B cell (primary cell): ENCODE results near the gene TRAP1. TPM values are rescaled to one million over a fixed set of nuclear protein-coding genes. Genes with fewer than 3 reads are reported as not detected.

Experiments
- ATAC-seq: fragments of 200-7000 bp; cut with Tn5 transposase; one replicate; pipeline ENCODE4 v1.10.0; 2021; ENCODE audit warnings: low read depth, mild to moderate bottlenecking, moderate number of reproducible peaks, moderate library complexity
- CTCF ChIA-PET: fragments of 350-600 bp; sonication (Branson Sonifier 250); formaldehyde crosslinking; loops from one replicate; lab custom pipeline; 2021; ENCODE audit warnings: antibody characterized with exemption, inconsistent platforms; lab: Charles Lee
- POLR2A ChIA-PET: fragments of 350-600 bp; sonication (Branson Sonifier 250); formaldehyde crosslinking; loops from one replicate; lab custom pipeline; 2021; ENCODE audit warnings: antibody characterized with exemption; lab: Charles Lee
- DNase-seq: peaks from one replicate; pipeline ENCODE4 v3.0.0; 2013
- H2AFZ ChIP-seq: 2 replicates; pipeline ENCODE4 v1.6.1; 2012; ENCODE audit warnings: mild to moderate bottlenecking, low read depth, low read length; ENCODE audit not compliant: insufficient read depth, poor library complexity, severe bottlenecking
- H3K27ac ChIP-seq, 2 donors: 1 replicate in 1 of 2; 2 replicates in 1 of 2; pipeline ENCODE4 v1.5.1; 2012 to 2013; ENCODE audit warnings: low read length in 2 of 2, mild to moderate bottlenecking in 2 of 2, moderate library complexity in 1 of 2
- H3K27me3 ChIP-seq, 4 experiments: fragments of 200-600 bp in 1 of 4; sonication (generic) in 1 of 4; replicated peaks in 1 of 4; 1 replicate in 2 of 4; 2 replicates in 2 of 4; pipeline versions ENCODE4 v1.6.1 to v1.7.0; 2013 to 2016; ENCODE audit warnings: low read length in 3 of 4, mild to moderate bottlenecking in 2 of 4, mixed read lengths in 1 of 4, moderate library complexity in 1 of 4; ENCODE audit not compliant: insufficient read depth in 4 of 4, control insufficient read depth in 3 of 4; ENCODE audit errors: control extremely low read depth in 1 of 4
- H3K36me3 ChIP-seq, 2 experiments: replicated peaks in 1 of 2; 1 replicate in 1 of 2; 2 replicates in 1 of 2; pipeline versions ENCODE4 v1.6.1 to v1.7.1; 2013; ENCODE audit warnings: low read length in 1 of 2; ENCODE audit not compliant: insufficient read depth in 2 of 2, control insufficient read depth in 1 of 2; ENCODE audit errors: control extremely low read depth in 1 of 2, extremely low read depth in 1 of 2
- H3K4me1 ChIP-seq, 2 donors: fragments of 200-600 bp in 1 of 2; sonication (generic) in 1 of 2; 1 replicate in 1 of 2; 2 replicates in 1 of 2; pipeline versions ENCODE4 v1.5.1 to v1.6.1; 2013 to 2017; ENCODE audit warnings: low read length in 2 of 2; ENCODE audit not compliant: control insufficient read depth in 2 of 2, insufficient read depth in 2 of 2
- H3K4me2 ChIP-seq: replicated peaks from 2 replicates; pipeline ENCODE3; 2012; ENCODE audit warnings: mild to moderate bottlenecking, low read depth, low read length; ENCODE audit not compliant: poor library complexity, severe bottlenecking
- H3K4me3 ChIP-seq, 5 experiments: fragments of 200-600 bp in 1 of 5; sonication (generic) in 1 of 5; 1 replicate in 3 of 5; 2 replicates in 2 of 5; pipeline versions ENCODE4 v1.5.1 to v1.7.0; 2011 to 2016; ENCODE audit warnings: low read length in 4 of 5, mild to moderate bottlenecking in 4 of 5, low read depth in 2 of 5, control low read depth in 1 of 5, moderate library complexity in 1 of 5; ENCODE audit not compliant: insufficient read depth in 1 of 5; ENCODE audit errors: control extremely low read depth in 1 of 5, extremely low read depth in 1 of 5
- H3K79me2 ChIP-seq: fragments of 200-600 bp; sonication (generic); one replicate; pipeline ENCODE4 v1.6.0; 2016; ENCODE audit warnings: low read length; ENCODE audit not compliant: control insufficient read depth, insufficient read depth
- H3K9ac ChIP-seq: fragments of 200-600 bp; sonication (generic); 2 replicates; pipeline ENCODE4 v1.6.1; 2017; ENCODE audit warnings: mild to moderate bottlenecking, low read length, moderate library complexity
- H3K9me3 ChIP-seq, 3 donors: one replicate each; pipeline versions ENCODE4 v1.6.1 to v1.7.1; 2013; ENCODE audit warnings: low read length in 2 of 3; ENCODE audit not compliant: control insufficient read depth in 2 of 3, insufficient read depth in 1 of 3; ENCODE audit errors: control extremely low read depth in 1 of 3
- H4K20me1 ChIP-seq: 2 replicates; pipeline ENCODE4 v1.6.0; 2012; ENCODE audit warnings: mild to moderate bottlenecking, low read length; ENCODE audit not compliant: insufficient read depth, control insufficient read depth, poor library complexity, severe bottlenecking
- H3K27ac Mint-ChIP-seq: one replicate; pipeline ENCODE4 v1.8.0; 2021; ENCODE audit warnings: mixed read lengths
- H3K27me3 Mint-ChIP-seq: one replicate; pipeline ENCODE4 v1.8.0; 2021; ENCODE audit warnings: mixed read lengths
- H3K4me1 Mint-ChIP-seq: one replicate; pipeline ENCODE4 v1.8.0; 2021; ENCODE audit warnings: mixed read lengths
- H3K4me3 Mint-ChIP-seq: one replicate; pipeline ENCODE4 v1.8.0; 2021; ENCODE audit warnings: mixed read lengths
- H3K9me3 Mint-ChIP-seq: one replicate; pipeline ENCODE4 v1.8.0; 2022; ENCODE audit warnings: mixed read lengths; ENCODE audit not compliant: insufficient read depth
- CTCF ChIP-seq: fragments of 200-600 bp; IDR thresholded peaks from one replicate; pipeline ENCODE4 v1.8.0; 2022; ENCODE audit warnings: antibody characterized with exemption, mild to moderate bottlenecking
- EZH2 ChIP-seq: IDR thresholded peaks from 2 replicates; pipeline ENCODE4 v1.6.1; 2012; ENCODE audit warnings: borderline replicate concordance, low read depth, mild to moderate bottlenecking, moderate library complexity, low read length; ENCODE audit not compliant: insufficient read depth, poor library complexity, severe bottlenecking
- WGBS: methylation state at CpG from one replicate; pipeline ENCODE4 v1.1.5; 2013; ENCODE audit warnings: missing lambda C conversion rate; ENCODE audit not compliant: insufficient coverage; 5-methylcytosine and 5-hydroxymethylcytosine counted together
- intact Hi-C: fragments of 100-400 bp; cut with micrococcal nuclease; formaldehyde crosslinking; loops from one replicate; pipeline ENCODE4 v1.10.0; 2022
- polyA plus RNA-seq: library from polyadenylated mRNA; depleted of rRNA; stranded (reverse); fragments of >200 nt; gene quantifications from 2 replicates; pipeline ENCODE4 v1.2.3, GENCODE V29; 2012
- total RNA-seq, 2 donors: library from RNA; stranded (reverse); fragments of 120-200 nt in 1 of 2; gene quantifications; 1 replicate in 1 of 2; 2 replicates in 1 of 2; pipeline versions ENCODE4 v1.2.3 to v1.2.4, GENCODE V29; 2013 to 2022

Gene TRAP1
- total and polyA plus RNA-seq, 2 donors (not counting 1 experiment from before 2014, with no cell fraction given): 51.1 to 88.4 TPM

DNA sequence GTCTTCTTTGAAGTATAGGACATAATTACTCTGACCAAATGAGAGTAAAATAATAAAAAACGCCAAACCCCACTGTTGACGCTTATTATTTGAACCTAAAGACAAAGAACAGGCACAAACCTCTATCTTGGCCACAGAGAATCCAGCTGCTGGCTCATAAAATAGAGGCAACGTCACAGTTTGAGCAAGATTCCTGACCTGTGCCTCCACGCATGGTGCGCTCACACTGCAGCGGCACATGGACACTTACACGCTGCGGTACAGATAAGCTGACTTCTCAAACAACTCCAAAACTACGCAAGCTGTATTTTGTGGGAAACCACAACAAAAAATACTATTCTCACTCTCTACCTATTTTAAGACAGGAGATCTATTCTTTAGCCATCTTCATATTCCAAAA, 38.8 kb upstream of the TRAP1 start:
- Mint-ChIP-seq H3K4me3 (no peak overlapping the region), H3K27me3 (no peaks in the 10 kb centered on the region), H3K9me3 (no peaks in the 10 kb centered on the region), H3K27ac (no peak overlapping the region), H3K4me1 (no peaks in the 10 kb centered on the region)
- Histone ChIP-seq H2AFZ (no peak overlapping the region), H3K4me1 (no peaks in the 10 kb centered on the region), H3K79me2 (peaks cover 40% of the 10 kb centered on the region), H3K36me3 (peaks cover 4 to 90% of the 10 kb centered on the region in 2 experiments), H3K4me2 (no peak overlapping the region), H3K9me3 (no peaks in the 10 kb centered on the region), H3K4me3 (no peak overlapping the region), H4K20me1 (peaks cover 63% of the 10 kb centered on the region), H3K27me3 (no peaks in the 10 kb centered on the region), H3K27ac (no peak overlapping the region), H3K9ac (no peak overlapping the region)
- ChIA-PET POLR2A (no interaction called here), CTCF (no interaction called here)
- DNase-seq (no peak), ATAC-seq (no peak)
- 98% methylated on average over 8 of the region's 9 CpGs for WGBS
- intact Hi-C loops: no loop called here
- TF ChIP-seq CTCF (no peak), EZH2 (no peak)

DNA sequence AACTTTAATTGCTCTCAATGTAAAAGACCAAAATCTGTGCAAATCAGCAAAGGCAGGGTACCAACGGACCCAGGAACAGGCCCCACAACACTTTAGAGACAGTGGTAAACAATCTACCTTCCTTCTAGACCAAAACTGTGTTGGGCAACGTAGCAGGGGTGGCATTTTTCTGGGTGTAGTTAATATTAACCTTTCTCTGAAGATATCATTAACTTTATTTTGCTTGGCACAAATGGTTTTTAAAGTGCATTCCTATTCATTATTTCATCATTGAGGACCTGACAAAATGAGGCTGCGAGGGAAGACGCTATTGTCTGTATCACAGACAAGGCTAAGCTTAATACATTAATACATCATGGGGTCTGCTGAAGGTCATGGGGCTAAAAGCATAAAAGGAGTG, 37.9 kb upstream of the TRAP1 start:
- Histone ChIP-seq H3K27ac (no peak overlapping the region), H3K9ac (no peak overlapping the region), H3K4me3 (no peak overlapping the region), H3K27me3 (no peaks in the 10 kb centered on the region), H3K9me3 (no peaks in the 10 kb centered on the region), H3K4me1 (no peaks in the 10 kb centered on the region), H4K20me1 (peaks cover 63% of the 10 kb centered on the region), H3K4me2 (no peak overlapping the region), H3K79me2 (peaks cover 41% of the 10 kb centered on the region), H3K36me3 (peaks cover 4 to 90% of the 10 kb centered on the region in 2 experiments), H2AFZ (no peak overlapping the region)
- no peak for DNase-seq
- ChIA-PET POLR2A (no interaction called here), CTCF (no interaction called here)
- no peak for ATAC-seq
- no peaks in the 10 kb centered on the region for H3K27me3 Mint-ChIP-seq
- H3K4me3 Mint-ChIP-seq: no peak overlapping the region
- H3K4me1 Mint-ChIP-seq: no peaks in the 10 kb centered on the region
- intact Hi-C loops: no loop called here
- no peak overlapping the region for H3K27ac Mint-ChIP-seq
- TF ChIP-seq CTCF (no peak), EZH2 (no peak)
- WGBS: no CpG with 5 or more reads among the region's 4 CpGs
- H3K9me3 Mint-ChIP-seq: no peaks in the 10 kb centered on the region
